Calu3 (cell line): ENCODE data around the gene SH3RF2. TPM values are rescaled to one million over a fixed set of nuclear protein-coding genes. Genes with fewer than 3 reads are reported as not detected.

Source experiments
- BruUV-seq: library from RNA; stranded (reverse); fragments of 400-500 nt; replicated peaks from 2 replicates; lab custom pipeline; 2021; lab: Mats Ljungman, UMichigan
- CTCF ChIA-PET: fragments of 300-600 bp; sonication (Branson Sonifier 250); formaldehyde crosslinking; loops from one replicate; lab custom pipeline; 2022; ENCODE audit warnings: antibody characterized with exemption; lab: Charles Lee
- DNase-seq: peaks from one replicate; pipeline ENCODE4 v3.0.0; 2022
- H3K27ac Mint-ChIP-seq: one replicate; pipeline ENCODE4 v1.8.0; 2022; ENCODE audit warnings: mixed read lengths; ENCODE audit not compliant: unreplicated experiment
- H3K27me3 Mint-ChIP-seq: one replicate; pipeline ENCODE4 v1.8.0; 2022; ENCODE audit warnings: mixed read lengths; ENCODE audit not compliant: unreplicated experiment
- H3K36me3 Mint-ChIP-seq: one replicate; pipeline ENCODE4 v1.8.0; 2022; ENCODE audit warnings: mild to moderate bottlenecking, moderate library complexity, mixed read lengths; ENCODE audit not compliant: insufficient read depth, unreplicated experiment
- H3K4me1 Mint-ChIP-seq: one replicate; pipeline ENCODE4 v1.8.0; 2022; ENCODE audit warnings: mild to moderate bottlenecking, low read depth, mixed read lengths; ENCODE audit not compliant: unreplicated experiment
- H3K4me3 Mint-ChIP-seq: one replicate; pipeline ENCODE4 v1.8.0; 2022; ENCODE audit warnings: mild to moderate bottlenecking, low read depth, moderate library complexity, mixed read lengths; ENCODE audit not compliant: unreplicated experiment
- H3K9me3 Mint-ChIP-seq: one replicate; pipeline ENCODE4 v1.8.0; 2022; ENCODE audit warnings: low read depth, mixed read lengths; ENCODE audit not compliant: unreplicated experiment
- CTCF ChIP-seq: fragments of 200-600 bp; IDR thresholded peaks from one replicate; pipeline ENCODE4 v1.8.0; 2022; ENCODE audit warnings: antibody characterized with exemption; ENCODE audit not compliant: unreplicated experiment
- intact Hi-C: fragments of 100-400 bp; cut with micrococcal nuclease; formaldehyde crosslinking; loops from one replicate; pipeline ENCODE4 v1.10.0; 2022; ENCODE audit not compliant: unreplicated experiment
- total RNA-seq: library from RNA; stranded (reverse); gene quantifications from 2 replicates; pipeline ENCODE4 v1.2.3, GENCODE V29; 2022

The SH3RF2 gene
- total RNA-seq, 1 experiment from 2014 or later = 21.9 TPM

DNA sequence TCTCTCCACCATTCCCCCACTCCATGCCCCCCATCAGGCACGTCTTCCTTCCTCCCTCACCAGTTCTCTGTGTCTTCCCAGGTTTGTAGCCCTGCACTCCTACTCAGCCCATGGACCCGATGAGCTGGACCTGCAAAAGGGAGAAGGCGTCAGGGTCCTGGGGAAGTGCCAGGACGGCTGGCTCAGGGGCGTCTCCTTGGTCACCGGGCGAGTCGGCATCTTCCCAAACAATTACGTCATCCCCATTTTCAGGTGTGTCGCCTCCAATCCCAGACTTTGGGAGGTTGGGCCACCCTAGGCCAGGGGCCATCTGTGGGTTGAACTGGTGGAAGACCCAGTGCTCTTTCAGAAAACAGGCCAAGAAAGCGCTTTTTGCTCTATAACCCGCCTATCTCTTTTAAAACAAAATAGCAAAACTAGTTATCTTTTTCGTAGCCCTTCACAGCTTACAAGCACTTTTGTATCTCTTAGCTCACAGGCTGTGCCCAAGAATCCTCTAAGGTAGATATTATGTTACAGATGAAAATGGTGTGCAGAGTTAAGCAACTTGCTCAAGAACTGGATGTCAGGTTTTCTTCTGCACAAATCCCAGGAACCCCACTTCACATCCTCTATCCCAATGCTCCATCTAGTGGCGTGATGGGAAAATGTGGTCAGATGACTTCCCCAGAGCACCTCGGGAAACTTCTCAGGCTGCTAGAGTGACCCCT is 112.8 kb downstream of the SH3RF2 start:
- no peak overlapping the region for H3K4me3 Mint-ChIP-seq
- peak; percentile 86 for TF ChIP-seq CTCF
- CTCF ChIA-PET = interaction anchor here (0.5 to 0.7 kb wide), 3 partner anchors 73 to 833 kb away, joined by 4 to 5 read pairs (median 5); partner anchors contain the start of gene PRELID2
- peaks cover 35% of the 10 kb centered on the region for H3K4me1 Mint-ChIP-seq
- DNase-seq = peak; percentile 78
- intact Hi-C loops = loop anchor here (1.0 to 5.0 kb wide), 4 partner anchors 112 to 368 kb away; partner anchors contain the start of gene SH3RF2
- H3K36me3 Mint-ChIP-seq = no peaks in the 10 kb centered on the region
- H3K27me3 Mint-ChIP-seq = no peaks in the 10 kb centered on the region
- H3K27ac Mint-ChIP-seq = peak overlapping the region; percentile 22
- H3K9me3 Mint-ChIP-seq = no peaks in the 10 kb centered on the region
- BruUV-seq = no TSS peak

DNA sequence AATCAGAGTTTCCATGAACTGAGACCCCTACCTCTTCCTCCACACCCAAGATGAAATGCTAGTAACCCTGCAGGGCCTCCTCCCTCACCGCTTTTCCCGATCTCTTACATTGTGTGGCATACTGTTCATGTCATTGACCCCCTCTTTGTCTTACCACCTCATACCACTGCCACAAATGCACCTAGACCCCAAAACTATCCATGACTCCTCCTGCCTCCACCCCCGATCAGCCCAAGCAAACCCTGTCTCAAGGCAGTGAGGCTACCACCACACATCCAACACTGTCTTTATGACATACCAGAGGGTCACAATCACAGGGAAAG is 113.3 kb downstream of the SH3RF2 start:
- BruUV-seq = no TSS peak
- H3K4me1 Mint-ChIP-seq = peaks cover 30% of the 10 kb centered on the region
- CTCF ChIA-PET = no interaction called here

DNA sequence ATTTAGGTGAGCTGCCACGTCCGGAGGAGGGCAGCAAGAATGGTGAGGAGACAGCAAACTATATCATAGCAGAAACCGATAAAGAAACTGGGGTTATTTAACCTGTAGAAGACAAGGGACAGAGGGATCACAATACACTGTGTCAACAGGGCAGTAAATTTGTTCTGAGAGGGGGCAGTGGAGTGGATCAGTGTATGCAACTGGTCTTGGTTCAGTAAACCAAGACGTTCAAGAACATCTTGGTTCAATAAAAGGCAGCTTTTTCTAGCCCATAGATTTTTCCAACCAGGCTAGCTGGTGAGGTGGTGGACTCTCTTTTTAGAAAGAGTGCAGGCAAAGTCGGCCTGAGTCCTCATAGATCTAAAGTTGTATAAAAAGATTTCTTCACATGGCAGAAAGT is 113.7 kb downstream of the SH3RF2 start:
- Mint-ChIP-seq H3K27ac (peak overlapping the region; percentile 22), H3K27me3 (no peaks in the 10 kb centered on the region), H3K9me3 (no peaks in the 10 kb centered on the region), H3K4me1 (peaks cover 27% of the 10 kb centered on the region), H3K36me3 (no peaks in the 10 kb centered on the region), H3K4me3 (no peak overlapping the region)
- no peak for TF ChIP-seq CTCF
- intact Hi-C loops = loop anchor here (5.0 kb wide), 1 partner anchor 1848 kb away; no protein-coding TSS in a partner anchor
- CTCF ChIA-PET = no interaction called here
- no peak for DNase-seq
- no TSS peak for BruUV-seq

More for the DNA sequence above, 113.3 kb downstream of the SH3RF2 start:
- Mint-ChIP-seq H3K4me3 (no peak overlapping the region), H3K27me3 (no peaks in the 10 kb centered on the region), H3K27ac (peak overlapping the region; percentile 22), H3K9me3 (no peaks in the 10 kb centered on the region), H3K36me3 (no peaks in the 10 kb centered on the region)
- intact Hi-C loops = loop anchor here (1.0 to 5.0 kb wide), 5 partner anchors 113 to 1847 kb away; partner anchors contain the start of gene SH3RF2
- DNase-seq = no peak
- TF ChIP-seq CTCF = no peak

GRCh38 chr5:146051678-146052077 is 115.3 kb downstream of the SH3RF2 start:
- no peak for TF ChIP-seq CTCF
- peaks cover 27% of the 10 kb centered on the region for H3K4me1 Mint-ChIP-seq
- H3K9me3 Mint-ChIP-seq = no peaks in the 10 kb centered on the region
- CTCF ChIA-PET = no interaction called here
- H3K27ac Mint-ChIP-seq = no peak overlapping the region
- H3K27me3 Mint-ChIP-seq = no peaks in the 10 kb centered on the region
- no peak overlapping the region for H3K4me3 Mint-ChIP-seq
- no peak for DNase-seq
- H3K36me3 Mint-ChIP-seq = no peaks in the 10 kb centered on the region
- no TSS peak for BruUV-seq
- intact Hi-C loops = loop anchor here (2.0 to 5.0 kb wide), 2 partner anchors 355 to 1849 kb away; no protein-coding TSS in a partner anchor
